A549 (cell line): ENCODE results near the gene CTIF.

ENCODE experiments used
- BHLHE40 ChIP-seq: IDR thresholded peaks from 2 replicates; pipeline ENCODE4 v1.6.1; 2012; ENCODE audit warnings: low read depth, low read length, inconsistent platforms
- HOXB5 ChIP-seq: fragments of 250-450 bp; sonication (Bioruptor Pico); IDR thresholded peaks from 2 replicates; pipeline ENCODE4 v1.5.0; 2020; ENCODE audit warnings: mild to moderate bottlenecking, moderate library complexity
- MAZ ChIP-seq: fragments of 150-350 bp; IDR thresholded peaks from 2 replicates; pipeline ENCODE4 v1.6.1; 2014; ENCODE audit warnings: antibody characterized with exemption, low read depth, low read length, borderline replicate concordance
- POLR2A ChIP-seq: IDR thresholded peaks from 2 replicates; pipeline ENCODE4 v1.6.1; 2012; ENCODE audit warnings: mild to moderate bottlenecking, low read length
- ZNF302 ChIP-seq: fragments of 250-450 bp; sonication (Bioruptor Pico); IDR thresholded peaks from 2 replicates; pipeline ENCODE4 v1.9.0; 2021; ENCODE audit warnings: inconsistent platforms, mild to moderate bottlenecking, moderate library complexity
- TF ChIP-seq, protein P1 (sequence below): fragments of 250-450 bp; sonication (Bioruptor Pico); IDR thresholded peaks from 2 replicates; pipeline ENCODE4 v1.5.0; 2021; ENCODE audit warnings: mild to moderate bottlenecking, moderate library complexity, borderline replicate concordance
- TF ChIP-seq, protein P2 (sequence below): fragments of >200 bp; sonication (Bioruptor Twin); formaldehyde crosslinking; IDR thresholded peaks from 3 replicates; pipeline ENCODE4 v1.5.1; 2016

DNA sequence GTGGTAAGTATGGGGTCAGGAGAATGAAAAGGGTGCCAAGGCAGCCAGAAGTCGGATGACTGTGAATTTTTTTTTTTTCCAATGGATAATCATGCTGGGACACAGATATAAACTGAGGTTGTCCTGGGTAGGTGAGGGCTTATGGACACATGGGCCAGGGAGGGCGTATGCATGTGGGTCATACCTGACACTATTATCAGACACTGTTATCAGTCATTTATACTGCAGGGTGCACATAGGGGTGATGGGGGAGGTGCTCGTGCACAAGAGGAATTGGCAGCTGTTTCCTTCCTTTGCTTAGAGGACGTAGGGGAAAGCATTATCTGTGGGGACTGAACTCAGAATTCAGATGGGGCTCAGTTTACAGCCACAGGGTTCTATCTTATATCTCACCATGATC, 10.1 kb downstream of the CTIF start:
- no peak for TF ChIP-seq ZNF302
- TF ChIP-seq, protein P1, sequence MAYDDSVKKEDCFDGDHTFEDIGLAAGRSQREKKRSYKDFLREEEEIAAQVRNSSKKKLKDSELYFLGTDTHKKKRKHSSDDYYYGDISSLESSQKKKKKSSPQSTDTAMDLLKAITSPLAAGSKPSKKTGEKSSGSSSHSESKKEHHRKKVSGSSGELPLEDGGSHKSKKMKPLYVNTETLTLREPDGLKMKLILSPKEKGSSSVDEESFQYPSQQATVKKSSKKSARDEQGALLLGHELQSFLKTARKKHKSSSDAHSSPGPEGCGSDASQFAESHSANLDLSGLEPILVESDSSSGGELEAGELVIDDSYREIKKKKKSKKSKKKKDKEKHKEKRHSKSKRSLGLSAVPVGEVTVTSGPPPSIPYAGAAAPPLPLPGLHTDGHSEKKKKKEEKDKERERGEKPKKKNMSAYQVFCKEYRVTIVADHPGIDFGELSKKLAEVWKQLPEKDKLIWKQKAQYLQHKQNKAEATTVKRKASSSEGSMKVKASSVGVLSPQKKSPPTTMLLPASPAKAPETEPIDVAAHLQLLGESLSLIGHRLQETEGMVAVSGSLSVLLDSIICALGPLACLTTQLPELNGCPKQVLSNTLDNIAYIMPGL, result no peak
- no peak for TF ChIP-seq HOXB5 (CRISPR knock-in tag)
- TF ChIP-seq POLR2A, result no peak
- TF ChIP-seq, protein P2, sequence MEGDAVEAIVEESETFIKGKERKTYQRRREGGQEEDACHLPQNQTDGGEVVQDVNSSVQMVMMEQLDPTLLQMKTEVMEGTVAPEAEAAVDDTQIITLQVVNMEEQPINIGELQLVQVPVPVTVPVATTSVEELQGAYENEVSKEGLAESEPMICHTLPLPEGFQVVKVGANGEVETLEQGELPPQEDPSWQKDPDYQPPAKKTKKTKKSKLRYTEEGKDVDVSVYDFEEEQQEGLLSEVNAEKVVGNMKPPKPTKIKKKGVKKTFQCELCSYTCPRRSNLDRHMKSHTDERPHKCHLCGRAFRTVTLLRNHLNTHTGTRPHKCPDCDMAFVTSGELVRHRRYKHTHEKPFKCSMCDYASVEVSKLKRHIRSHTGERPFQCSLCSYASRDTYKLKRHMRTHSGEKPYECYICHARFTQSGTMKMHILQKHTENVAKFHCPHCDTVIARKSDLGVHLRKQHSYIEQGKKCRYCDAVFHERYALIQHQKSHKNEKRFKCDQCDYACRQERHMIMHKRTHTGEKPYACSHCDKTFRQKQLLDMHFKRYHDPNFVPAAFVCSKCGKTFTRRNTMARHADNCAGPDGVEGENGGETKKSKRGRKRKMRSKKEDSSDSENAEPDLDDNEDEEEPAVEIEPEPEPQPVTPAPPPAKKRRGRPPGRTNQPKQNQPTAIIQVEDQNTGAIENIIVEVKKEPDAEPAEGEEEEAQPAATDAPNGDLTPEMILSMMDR, result no peak
- TF ChIP-seq MAZ, result no peak
- no peak for TF ChIP-seq BHLHE40
